Activated naive CD4-positive, alpha-beta T cell treated with anti-CD3 and anti-CD28 coated beads for 36 hours (primary cell): ENCODE data around the gene XPR1. TPM values are rescaled to one million over a fixed set of nuclear protein-coding genes. Genes with fewer than 3 reads are reported as not detected.
"Not testable (repeated sequence)": the region's sequence is repeated elsewhere in the genome, so short reads cannot be mapped to it uniquely, and the experiment has no call there.

ENCODE experiments used
- CTCF ChIA-PET: fragments of 350-600 bp; sonication (Branson Sonifier 250); formaldehyde crosslinking; loops from one replicate; lab custom pipeline; 2021; ENCODE audit warnings: antibody characterized with exemption; lab: Charles Lee
- DNase-seq: peaks from one replicate; pipeline ENCODE4 v3.0.0-alpha.2; 2020
- H3K27ac Mint-ChIP-seq: one replicate; pipeline ENCODE4 v1.8.0; 2021; ENCODE audit warnings: mild to moderate bottlenecking, mixed read lengths
- H3K27me3 Mint-ChIP-seq: one replicate; pipeline ENCODE4 v1.8.0; 2021; ENCODE audit warnings: low read depth, mixed read lengths
- H3K36me3 Mint-ChIP-seq: one replicate; pipeline ENCODE4 v1.8.0; 2021; ENCODE audit warnings: low read depth, mixed read lengths
- H3K4me1 Mint-ChIP-seq: one replicate; pipeline ENCODE4 v1.8.0; 2021; ENCODE audit warnings: low read depth, mixed read lengths
- H3K4me3 Mint-ChIP-seq: one replicate; pipeline ENCODE4 v1.8.0; 2021; ENCODE audit warnings: mild to moderate bottlenecking, moderate library complexity, mixed read lengths
- H3K9me3 Mint-ChIP-seq: one replicate; pipeline ENCODE4 v1.8.0; 2021; ENCODE audit warnings: mixed read lengths
- intact Hi-C: fragments of 100-400 bp; cut with micrococcal nuclease; formaldehyde crosslinking; loops from one replicate; pipeline ENCODE4 v1.15.1; 2023
- total RNA-seq, 2 experiments: library from RNA; stranded (reverse); gene quantifications; one replicate each; pipeline ENCODE4 v1.2.3, GENCODE V29; 2021

Gene XPR1
- total RNA-seq, 2 experiments from 2014 or later = 14.8 to 18.1 TPM

- H3K27ac Mint-ChIP-seq, H3K27me3 Mint-ChIP-seq, H3K4me3 Mint-ChIP-seq, DNase-seq, H3K36me3 Mint-ChIP-seq, CTCF ChIA-PET, H3K9me3 Mint-ChIP-seq, H3K4me1 Mint-ChIP-seq, intact Hi-C loops: not testable (repeated sequence)
Measured at GRCh38 chr1:180857947-180858725, 226.3 kb downstream of the XPR1 start.

GRCh38 chr1:180859306-180859705, 227.5 kb downstream of the XPR1 start:
- no peak overlapping the region for H3K27ac Mint-ChIP-seq
- no peak overlapping the region for H3K4me3 Mint-ChIP-seq
- peaks cover 2% of the 10 kb centered on the region for H3K4me1 Mint-ChIP-seq
- H3K27me3 Mint-ChIP-seq = no peaks in the 10 kb centered on the region
- peaks cover 2% of the 10 kb centered on the region for H3K36me3 Mint-ChIP-seq
- DNase-seq = no peak
- no peaks in the 10 kb centered on the region for H3K9me3 Mint-ChIP-seq
- CTCF ChIA-PET = interaction anchor here (0.5 kb wide), 1 partner anchor 377 kb away, joined by 3 read pairs; no protein-coding TSS in a partner anchor
- intact Hi-C loops = no loop called here

- Mint-ChIP-seq H3K9me3 (no peaks in the 10 kb centered on the region), H3K27me3 (no peaks in the 10 kb centered on the region), H3K36me3 (peaks cover 2% of the 10 kb centered on the region), H3K4me3 (no peak overlapping the region), H3K27ac (no peak overlapping the region), H3K4me1 (peaks cover 2% of the 10 kb centered on the region)
- no peak for DNase-seq
- CTCF ChIA-PET = interaction anchor here (0.6 to 4.9 kb wide), 4 partner anchors 82 to 706 kb away, joined by 3 to 141 read pairs (median 55); no protein-coding TSS in a partner anchor
- intact Hi-C loops = loop anchor here (1.0 to 5.0 kb wide), 4 partner anchors 83 to 608 kb away; partner anchors contain the start of gene XPR1
Measured at GRCh38 chr1:180860535-180860934, 228.7 kb downstream of the XPR1 start.

- Mint-ChIP-seq H3K9me3 (no peaks in the 10 kb centered on the region), H3K4me3 (no peak overlapping the region), H3K27ac (no peak overlapping the region), H3K4me1 (peaks cover 2% of the 10 kb centered on the region), H3K27me3 (no peaks in the 10 kb centered on the region), H3K36me3 (peaks cover 2% of the 10 kb centered on the region)
- no peak for DNase-seq
- intact Hi-C loops = loop anchor here (5.0 kb wide), 3 partner anchors 85 to 610 kb away; partner anchors contain the start of gene XPR1
- CTCF ChIA-PET = interaction anchor here (0.6 to 4.9 kb wide), 30 partner anchors 9 to 434 kb away, joined by 3 to 141 read pairs (median 4); partner anchors contain the start of gene XPR1
Measured at GRCh38 chr1:180862305-180862704, 230.5 kb downstream of the XPR1 start.

- H3K4me1 Mint-ChIP-seq = peaks cover 2% of the 10 kb centered on the region
- peaks cover 2% of the 10 kb centered on the region for H3K36me3 Mint-ChIP-seq
- H3K9me3 Mint-ChIP-seq = no peaks in the 10 kb centered on the region
- H3K27ac Mint-ChIP-seq = no peak overlapping the region
- intact Hi-C loops = loop anchor here (5.0 kb wide), 3 partner anchors 86 to 611 kb away; partner anchors contain the start of gene XPR1
- CTCF ChIA-PET = interaction anchor here (0.6 to 4.9 kb wide), 24 partner anchors 9 to 381 kb away, joined by 3 to 141 read pairs (median 4); partner anchors contain the start of gene XPR1
- H3K27me3 Mint-ChIP-seq = no peaks in the 10 kb centered on the region
- no peak overlapping the region for H3K4me3 Mint-ChIP-seq
- DNase-seq = peak; percentile 34
Measured at GRCh38 chr1:180863158-180863775, 231.4 kb downstream of the XPR1 start.

- H3K4me3 Mint-ChIP-seq = no peak overlapping the region
- CTCF ChIA-PET = interaction anchor here (0.6 to 2.0 kb wide), 20 partner anchors 9 to 538 kb away, joined by 3 to 21 read pairs (median 3); no protein-coding TSS in a partner anchor
- no peak for DNase-seq
- intact Hi-C loops = loop anchor here (1.0 to 5.0 kb wide), 7 partner anchors 38 to 365 kb away; no protein-coding TSS in a partner anchor
- no peak overlapping the region for H3K27ac Mint-ChIP-seq
- H3K27me3 Mint-ChIP-seq = no peaks in the 10 kb centered on the region
- peaks cover 2% of the 10 kb centered on the region for H3K4me1 Mint-ChIP-seq
- peaks cover 9% of the 10 kb centered on the region for H3K36me3 Mint-ChIP-seq
- no peaks in the 10 kb centered on the region for H3K9me3 Mint-ChIP-seq
Measured at GRCh38 chr1:180881806-180882509, 250.1 kb downstream of the XPR1 start.

GRCh38 chr1:180884588-180885300, 252.9 kb downstream of the XPR1 start:
- intact Hi-C loops = loop anchor here (5.0 kb wide), 2 partner anchors 153 to 367 kb away; no protein-coding TSS in a partner anchor
- H3K36me3 Mint-ChIP-seq = peaks cover 9% of the 10 kb centered on the region
- H3K9me3 Mint-ChIP-seq = no peaks in the 10 kb centered on the region
- H3K27ac Mint-ChIP-seq = no peak overlapping the region
- peaks cover 2% of the 10 kb centered on the region for H3K4me1 Mint-ChIP-seq
- no peaks in the 10 kb centered on the region for H3K27me3 Mint-ChIP-seq
- CTCF ChIA-PET = interaction anchor here (0.6 to 2.1 kb wide), 4 partner anchors 22 to 370 kb away, joined by 3 to 6 read pairs (median 4); no protein-coding TSS in a partner anchor
- DNase-seq = no peak
- no peak overlapping the region for H3K4me3 Mint-ChIP-seq

DNA sequence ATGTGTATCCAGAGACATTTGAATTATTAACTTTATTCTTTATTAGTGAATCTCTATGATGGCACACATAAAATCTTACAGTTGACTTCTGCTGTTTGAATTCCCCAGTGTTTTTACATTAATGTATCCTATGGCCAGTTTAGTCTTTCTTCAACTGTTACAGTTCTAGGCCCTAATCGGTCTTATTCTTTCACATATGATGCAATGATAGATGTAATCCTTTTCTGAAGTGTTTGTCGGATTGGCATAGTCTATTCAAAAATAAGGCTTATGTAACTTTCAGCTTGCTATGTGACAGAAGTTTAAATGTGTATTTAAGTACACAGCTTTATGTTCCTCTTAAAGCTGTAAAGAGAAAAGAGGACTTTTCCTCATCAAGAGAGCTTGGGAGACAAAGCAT, 254.5 kb downstream of the XPR1 start:
- CTCF ChIA-PET = interaction anchor here (0.5 to 1.9 kb wide), 4 partner anchors 23 to 283 kb away, joined by 3 to 6 read pairs (median 4); no protein-coding TSS in a partner anchor
- H3K27ac Mint-ChIP-seq = no peak overlapping the region
- intact Hi-C loops = no loop called here
- H3K27me3 Mint-ChIP-seq = no peaks in the 10 kb centered on the region
- H3K36me3 Mint-ChIP-seq = peaks cover 9% of the 10 kb centered on the region
- H3K9me3 Mint-ChIP-seq = no peaks in the 10 kb centered on the region
- no peak overlapping the region for H3K4me3 Mint-ChIP-seq
- DNase-seq = no peak
- peaks cover 2% of the 10 kb centered on the region for H3K4me1 Mint-ChIP-seq

GRCh38 chr1:180887841-180888240, 256.0 kb downstream of the XPR1 start:
- CTCF ChIA-PET = interaction anchor here (1.2 kb wide), 1 partner anchor 372 kb away, joined by 3 read pairs; no protein-coding TSS in a partner anchor
- Mint-ChIP-seq H3K36me3 (peaks cover 8% of the 10 kb centered on the region), H3K4me1 (no peaks in the 10 kb centered on the region), H3K27me3 (no peaks in the 10 kb centered on the region), H3K9me3 (no peaks in the 10 kb centered on the region), H3K4me3 (no peak overlapping the region), H3K27ac (no peak overlapping the region)
- intact Hi-C loops = no loop called here
- DNase-seq = no peak

DNA sequence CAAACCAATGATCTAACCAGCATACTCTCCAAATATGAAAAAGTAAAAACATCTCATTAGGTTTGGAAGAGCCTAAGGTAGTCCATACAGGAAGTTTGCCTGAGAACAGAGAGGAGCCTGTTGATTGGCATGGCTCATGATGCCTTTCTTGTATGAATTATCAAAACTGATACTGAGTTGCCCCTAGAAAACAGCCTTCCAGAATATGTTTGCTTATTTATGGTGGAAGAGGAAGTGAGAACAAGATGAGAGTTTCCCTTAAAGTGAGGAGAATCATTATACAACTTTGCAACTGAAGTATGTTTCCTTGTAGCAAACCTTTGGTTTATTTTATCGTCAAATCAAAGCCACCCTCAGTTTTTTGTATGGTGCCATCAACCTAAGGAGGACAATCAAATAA, 257.0 kb downstream of the XPR1 start:
- no peak for DNase-seq
- H3K27ac Mint-ChIP-seq = no peak overlapping the region
- CTCF ChIA-PET = interaction anchor here (1.2 kb wide), 1 partner anchor 373 kb away, joined by 3 read pairs; no protein-coding TSS in a partner anchor
- peaks cover 4% of the 10 kb centered on the region for H3K4me1 Mint-ChIP-seq
- no peaks in the 10 kb centered on the region for H3K27me3 Mint-ChIP-seq
- H3K4me3 Mint-ChIP-seq = no peak overlapping the region
- no peaks in the 10 kb centered on the region for H3K9me3 Mint-ChIP-seq
- peaks cover 5% of the 10 kb centered on the region for H3K36me3 Mint-ChIP-seq
- intact Hi-C loops = no loop called here

- Mint-ChIP-seq H3K4me1 (peaks cover 4% of the 10 kb centered on the region), H3K4me3 (no peak overlapping the region), H3K36me3 (peaks cover 3% of the 10 kb centered on the region), H3K27me3 (no peaks in the 10 kb centered on the region), H3K27ac (no peak overlapping the region), H3K9me3 (no peaks in the 10 kb centered on the region)
- intact Hi-C loops = no loop called here
- no peak for DNase-seq
- CTCF ChIA-PET = no interaction called here
Measured at GRCh38 chr1:180889325-180889724, 257.5 kb downstream of the XPR1 start.
